ENCODE results near the gene CDH22.

DNA sequence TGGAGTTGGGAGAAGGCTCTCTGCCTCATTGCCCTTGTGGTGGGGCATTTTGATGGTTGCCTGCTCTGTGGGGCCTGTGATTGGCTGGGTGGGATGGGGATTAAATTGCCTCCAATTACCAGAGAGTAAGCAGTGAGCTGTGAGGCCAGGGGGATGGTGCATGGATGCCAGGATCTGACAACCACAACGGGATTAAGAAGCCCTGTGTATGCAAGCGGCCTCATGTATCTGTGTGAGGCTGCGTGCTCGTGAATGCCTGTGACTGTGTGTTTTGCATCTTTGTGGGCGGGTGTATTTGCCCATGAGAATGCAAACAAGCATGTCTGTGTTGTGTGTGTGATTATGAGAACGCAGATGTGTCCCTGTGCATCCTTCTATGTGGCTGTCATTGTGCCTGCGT, 144.0 kb downstream of the CDH22 start:
- TF ChIP-seq, protein P1, sequence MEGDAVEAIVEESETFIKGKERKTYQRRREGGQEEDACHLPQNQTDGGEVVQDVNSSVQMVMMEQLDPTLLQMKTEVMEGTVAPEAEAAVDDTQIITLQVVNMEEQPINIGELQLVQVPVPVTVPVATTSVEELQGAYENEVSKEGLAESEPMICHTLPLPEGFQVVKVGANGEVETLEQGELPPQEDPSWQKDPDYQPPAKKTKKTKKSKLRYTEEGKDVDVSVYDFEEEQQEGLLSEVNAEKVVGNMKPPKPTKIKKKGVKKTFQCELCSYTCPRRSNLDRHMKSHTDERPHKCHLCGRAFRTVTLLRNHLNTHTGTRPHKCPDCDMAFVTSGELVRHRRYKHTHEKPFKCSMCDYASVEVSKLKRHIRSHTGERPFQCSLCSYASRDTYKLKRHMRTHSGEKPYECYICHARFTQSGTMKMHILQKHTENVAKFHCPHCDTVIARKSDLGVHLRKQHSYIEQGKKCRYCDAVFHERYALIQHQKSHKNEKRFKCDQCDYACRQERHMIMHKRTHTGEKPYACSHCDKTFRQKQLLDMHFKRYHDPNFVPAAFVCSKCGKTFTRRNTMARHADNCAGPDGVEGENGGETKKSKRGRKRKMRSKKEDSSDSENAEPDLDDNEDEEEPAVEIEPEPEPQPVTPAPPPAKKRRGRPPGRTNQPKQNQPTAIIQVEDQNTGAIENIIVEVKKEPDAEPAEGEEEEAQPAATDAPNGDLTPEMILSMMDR (IDR thresholded peaks at IDR 0.05): no peak
- TF ChIP-seq POLR2A (IDR thresholded peaks at IDR 0.05) (no peak), POLR2AphosphoS5 (IDR thresholded peaks at IDR 0.05; ENCODE audit: insufficient read depth in 1 of 2, low read depth in 1 of 2) (no peak)
